Activated T-cell treated with anti-CD3 and anti-CD28 coated beads, Interleukin-2, amount 50 U/mL, for 4 hours (primary cell): Measurements from ENCODE around the gene SPATA17. TPM values are rescaled to one million over a fixed set of nuclear protein-coding genes. Genes with fewer than 3 reads are reported as not detected.
"Not testable (repeated sequence)": the region's sequence is repeated elsewhere in the genome, so short reads cannot be mapped to it uniquely, and the experiment has no call there.

Experiments
- ATAC-seq, 2 donors: fragments of 200-7000 bp; cut with Tn5 transposase; one replicate each; pipeline ENCODE4 v1.10.0; 2021
- DNase-seq: peaks from one replicate; pipeline ENCODE4 v3.0.0-alpha.2; 2020
- H3K27me3 Mint-ChIP-seq: one replicate; pipeline ENCODE4 v1.8.0; 2021; ENCODE audit warnings: low read depth, mixed read lengths
- H3K36me3 Mint-ChIP-seq: one replicate; pipeline ENCODE4 v1.8.0; 2022; ENCODE audit warnings: mixed read lengths; ENCODE audit not compliant: insufficient read depth
- H3K4me1 Mint-ChIP-seq: one replicate; pipeline ENCODE4 v1.8.0; 2021; ENCODE audit warnings: low read depth, mixed read lengths
- H3K4me3 Mint-ChIP-seq: one replicate; pipeline ENCODE4 v1.8.0; 2021; ENCODE audit warnings: mild to moderate bottlenecking, moderate library complexity, mixed read lengths
- H3K9me3 Mint-ChIP-seq: one replicate; pipeline ENCODE4 v1.8.0; 2021; ENCODE audit warnings: mixed read lengths
- total RNA-seq, 3 donors: library from RNA; stranded (reverse); gene quantifications; one replicate each; pipeline ENCODE4 v1.2.1, GENCODE V29; 2021

Gene SPATA17
- total RNA-seq, 3 donors from 2014 or later = not detected

- Mint-ChIP-seq H3K9me3 (no peaks in the 10 kb centered on the region), H3K4me3 (no peak overlapping the region), H3K27me3 (peaks cover 4% of the 10 kb centered on the region), H3K4me1 (no peaks in the 10 kb centered on the region), H3K36me3 (no peaks in the 10 kb centered on the region)
- DNase-seq (no peak), ATAC-seq (no peak)
These were observed 16.6 kb downstream of the SPATA17 start for GRCh38 chr1:217647791-217648190.

- no peaks in the 10 kb centered on the region for H3K36me3 Mint-ChIP-seq
- no peak for DNase-seq
- H3K27me3 Mint-ChIP-seq = no peaks in the 10 kb centered on the region
- no peaks in the 10 kb centered on the region for H3K9me3 Mint-ChIP-seq
- ATAC-seq = no peak
- no peak overlapping the region for H3K4me3 Mint-ChIP-seq
- no peaks in the 10 kb centered on the region for H3K4me1 Mint-ChIP-seq
These were observed 19.5 kb downstream of the SPATA17 start for GRCh38 chr1:217650674-217651073.

GRCh38 chr1:217660353-217661062 is 29.4 kb downstream of the SPATA17 start:
- no peak for DNase-seq
- no peaks in the 10 kb centered on the region for H3K9me3 Mint-ChIP-seq
- H3K36me3 Mint-ChIP-seq = no peaks in the 10 kb centered on the region
- no peak overlapping the region for H3K4me3 Mint-ChIP-seq
- peak; percentile 18 to 35 for ATAC-seq
- peaks cover 4% of the 10 kb centered on the region for H3K27me3 Mint-ChIP-seq
- H3K4me1 Mint-ChIP-seq = no peaks in the 10 kb centered on the region

GRCh38 chr1:217661407-217661806 is 30.3 kb downstream of the SPATA17 start:
- Mint-ChIP-seq H3K9me3 (no peaks in the 10 kb centered on the region), H3K27me3 (peaks cover 2% of the 10 kb centered on the region), H3K36me3 (no peaks in the 10 kb centered on the region), H3K4me1 (no peaks in the 10 kb centered on the region), H3K4me3 (no peak overlapping the region)
- ATAC-seq = no peak
- DNase-seq = no peak

- Mint-ChIP-seq H3K36me3 (no peaks in the 10 kb centered on the region), H3K9me3 (no peaks in the 10 kb centered on the region), H3K4me3 (no peak overlapping the region), H3K4me1 (no peaks in the 10 kb centered on the region), H3K27me3 (peaks cover 6% of the 10 kb centered on the region)
- DNase-seq (no peak), ATAC-seq (no peak)
These were observed 37.3 kb downstream of the SPATA17 start for GRCh38 chr1:217668351-217668940.

GRCh38 chr1:217673387-217673786 is 42.2 kb downstream of the SPATA17 start:
- DNase-seq (no peak), ATAC-seq (no peak)
- Mint-ChIP-seq H3K4me3 (no peak overlapping the region), H3K36me3 (no peaks in the 10 kb centered on the region), H3K9me3 (no peaks in the 10 kb centered on the region), H3K4me1 (no peaks in the 10 kb centered on the region), H3K27me3 (peaks cover 10% of the 10 kb centered on the region)

- H3K9me3 Mint-ChIP-seq = no peaks in the 10 kb centered on the region
- no peaks in the 10 kb centered on the region for H3K4me1 Mint-ChIP-seq
- peaks cover 10% of the 10 kb centered on the region for H3K27me3 Mint-ChIP-seq
- DNase-seq (no peak), ATAC-seq (peak in 1 of 2 donors; percentile 18)
- no peaks in the 10 kb centered on the region for H3K36me3 Mint-ChIP-seq
- no peak overlapping the region for H3K4me3 Mint-ChIP-seq
These were observed 43.0 kb downstream of the SPATA17 start for GRCh38 chr1:217674028-217674729.

GRCh38 chr1:217681806-217682205 is 50.7 kb downstream of the SPATA17 start:
- Mint-ChIP-seq H3K36me3 (no peaks in the 10 kb centered on the region), H3K4me3 (no peak overlapping the region), H3K4me1 (no peaks in the 10 kb centered on the region), H3K9me3 (no peaks in the 10 kb centered on the region), H3K27me3 (no peaks in the 10 kb centered on the region)
- no peak for DNase-seq
- ATAC-seq = no peak

- no peak overlapping the region for H3K4me3 Mint-ChIP-seq
- H3K4me1 Mint-ChIP-seq = no peaks in the 10 kb centered on the region
- DNase-seq (no peak), ATAC-seq (no peak)
- no peaks in the 10 kb centered on the region for H3K27me3 Mint-ChIP-seq
- H3K9me3 Mint-ChIP-seq = no peaks in the 10 kb centered on the region
- no peaks in the 10 kb centered on the region for H3K36me3 Mint-ChIP-seq
These were observed 56.4 kb downstream of the SPATA17 start for GRCh38 chr1:217687511-217687910.

GRCh38 chr1:217696140-217696539 is 65.0 kb downstream of the SPATA17 start:
- not testable (repeated sequence) for H3K4me1 Mint-ChIP-seq, ATAC-seq, H3K36me3 Mint-ChIP-seq, H3K4me3 Mint-ChIP-seq, H3K9me3 Mint-ChIP-seq, DNase-seq, H3K27me3 Mint-ChIP-seq

- ATAC-seq = no peak
- no peaks in the 10 kb centered on the region for H3K4me1 Mint-ChIP-seq
- H3K36me3 Mint-ChIP-seq = no peaks in the 10 kb centered on the region
These were observed 72.2 kb downstream of the SPATA17 start for GRCh38 chr1:217703326-217703725.

GRCh38 chr1:217712925-217713597 is 81.9 kb downstream of the SPATA17 start:
- Mint-ChIP-seq H3K27me3 (peaks cover 3% of the 10 kb centered on the region), H3K9me3 (no peaks in the 10 kb centered on the region), H3K4me3 (no peak overlapping the region), H3K36me3 (no peaks in the 10 kb centered on the region), H3K4me1 (no peaks in the 10 kb centered on the region)
- no peak for DNase-seq
- ATAC-seq = no peak

More at GRCh38 chr1:217703326-217703725, 72.2 kb downstream of the SPATA17 start:
- Mint-ChIP-seq H3K4me3 (no peak overlapping the region), H3K9me3 (peaks cover 11% of the 10 kb centered on the region), H3K27me3 (peaks cover 3% of the 10 kb centered on the region)
- DNase-seq = no peak

- Mint-ChIP-seq H3K4me3 (no peak overlapping the region), H3K27me3 (peaks cover 3% of the 10 kb centered on the region), H3K9me3 (no peaks in the 10 kb centered on the region), H3K4me1 (no peaks in the 10 kb centered on the region), H3K36me3 (no peaks in the 10 kb centered on the region)
- no peak for ATAC-seq
- no peak for DNase-seq
These were observed 84.5 kb downstream of the SPATA17 start for GRCh38 chr1:217715681-217716080.

GRCh38 chr1:217717959-217718358 is 86.8 kb downstream of the SPATA17 start:
- H3K27me3 Mint-ChIP-seq = peaks cover 3% of the 10 kb centered on the region
- no peaks in the 10 kb centered on the region for H3K36me3 Mint-ChIP-seq
- no peaks in the 10 kb centered on the region for H3K4me1 Mint-ChIP-seq
- H3K9me3 Mint-ChIP-seq = no peaks in the 10 kb centered on the region
- H3K4me3 Mint-ChIP-seq = no peak overlapping the region
- DNase-seq (no peak), ATAC-seq (no peak)
